Renal cortical epithelial cell (primary cell): ENCODE results near the gene SMIM7. TPM values are rescaled to one million over a fixed set of nuclear protein-coding genes. Genes with fewer than 3 reads are reported as not detected.

Experiments used
- total RNA-seq: library from RNA; depleted of rRNA; stranded (reverse); fragments of >200 nt; gene quantifications from 2 replicates; pipeline ENCODE4 v1.2.3, GENCODE V29; 2014

SMIM7 gene
- total RNA-seq, 1 donor from 2014 or later, result 88.5 TPM

Other genes with a start within 250 kb of the SMIM7 start
- 4.0 and 13.3 TPM in 2 replicates for gene EPS15L1, start 188.2 kb downstream of the SMIM7 start, total RNA-seq
- not detected in 2 replicates for gene CALR3, start 164.0 kb downstream of the SMIM7 start, total RNA-seq
- 2.8 and 11.3 TPM in 2 replicates for gene C19orf44, start 163.8 kb downstream of the SMIM7 start, total RNA-seq
- gene CHERP, start 117.7 kb downstream of the SMIM7 start, total RNA-seq, result 0.87 and 12.5 TPM in 2 replicates
- gene SLC35E1, start 87.7 kb downstream of the SMIM7 start, total RNA-seq, result 30.7 and 58.0 TPM in 2 replicates
- 3.0 and 6.9 TPM in 2 replicates for gene MED26, start 31.9 kb downstream of the SMIM7 start, total RNA-seq
- 1.9 and 8.7 TPM in 2 replicates for gene TMEM38A, start 995 bp upstream of the SMIM7 start, total RNA-seq
- gene NWD1, start 59.7 kb upstream of the SMIM7 start, total RNA-seq, result 1.2 TPM in 1 of 2 replicates, not detected in the other
- gene SIN3B, start 169.3 kb upstream of the SMIM7 start, total RNA-seq, result 17.7 and 80.9 TPM in 2 replicates
- gene F2RL3, start 228.9 kb upstream of the SMIM7 start, total RNA-seq, result 0.52 TPM in 1 of 2 replicates, not detected in the other